DOHH2 (cell line): Measurements from ENCODE around the gene IFNAR2.

Experiments
- EZH2phosphoT487 ChIP-seq: fragments of 200-600 bp; sonication (generic); IDR thresholded peaks from 2 replicates; pipeline ENCODE4 v1.6.1; 2017; ENCODE audit warnings: borderline replicate concordance, mild to moderate bottlenecking, antibody characterized with exemption, low read length, moderate library complexity, mixed read lengths
- TF ChIP-seq, protein P1 (sequence below): fragments of 200-600 bp; sonication (generic); IDR thresholded peaks from one replicate; pipeline ENCODE4 v1.5.1; 2014; ENCODE audit warnings: antibody characterized with exemption, mild to moderate bottlenecking, low read depth, low read length; ENCODE audit not compliant: poor library complexity, severe bottlenecking

DNA sequence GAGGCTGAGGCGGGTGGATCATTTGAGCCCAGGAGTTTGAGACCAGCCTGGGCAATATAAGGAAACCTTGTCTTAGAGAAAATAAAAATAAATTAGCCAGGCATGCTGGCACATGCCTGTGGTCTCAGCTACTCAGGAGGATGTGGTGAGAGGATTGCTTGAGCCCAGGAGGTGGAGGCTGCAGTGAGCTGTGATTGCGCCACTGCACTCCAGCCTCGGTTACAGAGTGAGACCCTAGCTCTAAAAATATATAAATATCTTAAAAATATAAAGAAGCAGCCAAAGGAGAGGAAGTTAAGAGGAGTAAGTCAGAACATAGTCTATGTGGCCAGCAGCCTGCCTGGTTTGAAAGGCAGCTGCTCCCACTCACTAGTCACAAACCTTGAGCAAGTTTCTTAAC is 31.9 kb downstream of the IFNAR2 start:
- TF ChIP-seq, protein P1, sequence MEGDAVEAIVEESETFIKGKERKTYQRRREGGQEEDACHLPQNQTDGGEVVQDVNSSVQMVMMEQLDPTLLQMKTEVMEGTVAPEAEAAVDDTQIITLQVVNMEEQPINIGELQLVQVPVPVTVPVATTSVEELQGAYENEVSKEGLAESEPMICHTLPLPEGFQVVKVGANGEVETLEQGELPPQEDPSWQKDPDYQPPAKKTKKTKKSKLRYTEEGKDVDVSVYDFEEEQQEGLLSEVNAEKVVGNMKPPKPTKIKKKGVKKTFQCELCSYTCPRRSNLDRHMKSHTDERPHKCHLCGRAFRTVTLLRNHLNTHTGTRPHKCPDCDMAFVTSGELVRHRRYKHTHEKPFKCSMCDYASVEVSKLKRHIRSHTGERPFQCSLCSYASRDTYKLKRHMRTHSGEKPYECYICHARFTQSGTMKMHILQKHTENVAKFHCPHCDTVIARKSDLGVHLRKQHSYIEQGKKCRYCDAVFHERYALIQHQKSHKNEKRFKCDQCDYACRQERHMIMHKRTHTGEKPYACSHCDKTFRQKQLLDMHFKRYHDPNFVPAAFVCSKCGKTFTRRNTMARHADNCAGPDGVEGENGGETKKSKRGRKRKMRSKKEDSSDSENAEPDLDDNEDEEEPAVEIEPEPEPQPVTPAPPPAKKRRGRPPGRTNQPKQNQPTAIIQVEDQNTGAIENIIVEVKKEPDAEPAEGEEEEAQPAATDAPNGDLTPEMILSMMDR: no peak
- no peak for TF ChIP-seq EZH2phosphoT487
